PC-9 (cell line): ENCODE results near the gene FAM47E. TPM values are rescaled to one million over a fixed set of nuclear protein-coding genes. Genes with fewer than 3 reads are reported as not detected.

Experiments used
- BruUV-seq: library from RNA; stranded (reverse); fragments of 400-500 nt; replicated peaks from 2 replicates; lab custom pipeline; 2021; lab: Mats Ljungman, UMichigan
- CTCF ChIA-PET: fragments of 300-600 bp; sonication (Branson Sonifier 250); formaldehyde crosslinking; loops from one replicate; lab custom pipeline; 2022; ENCODE audit warnings: antibody characterized with exemption; lab: Charles Lee
- POLR2A ChIA-PET: fragments of 300-600 bp; sonication (Branson Sonifier 250); formaldehyde crosslinking; loops from one replicate; lab custom pipeline; 2022; ENCODE audit warnings: antibody characterized with exemption; ENCODE audit not compliant: unreplicated experiment; lab: Charles Lee
- DNase-seq, 2 experiments: peaks; one replicate each; pipeline versions ENCODE4 v3.0.0 to v3.0.0-alpha.2; 2015 to 2022; ENCODE audit warnings: mixed read lengths in 1 of 2
- H2AFZ ChIP-seq: fragments of 200-600 bp; sonication (generic); 2 replicates; pipeline ENCODE4 v1.8.1; 2017; ENCODE audit warnings: antibody characterized with exemption
- H3F3A ChIP-seq: fragments of 200-600 bp; sonication (generic); 2 replicates; pipeline ENCODE4 v1.8.1; 2017; ENCODE audit warnings: antibody characterized with exemption, mild to moderate bottlenecking, low read depth; ENCODE audit not compliant: insufficient read depth
- H3K27ac ChIP-seq: fragments of 200-600 bp; sonication (generic); 2 replicates; pipeline ENCODE4 v1.6.1; 2016; ENCODE audit warnings: mixed run types
- H3K27me3 ChIP-seq: fragments of 200-600 bp; sonication (generic); 2 replicates; pipeline ENCODE4 v1.6.1; 2016; ENCODE audit warnings: low read depth, mixed run types; ENCODE audit not compliant: insufficient read depth
- H3K36me3 ChIP-seq: fragments of 200-600 bp; sonication (generic); 2 replicates; pipeline ENCODE4 v1.6.1; 2016; ENCODE audit warnings: low read depth, mixed run types
- H3K4me1 ChIP-seq: fragments of 200-600 bp; sonication (generic); replicated peaks from 2 replicates; pipeline ENCODE4 v1.6.1; 2016; ENCODE audit warnings: mixed run types; ENCODE audit not compliant: insufficient read depth
- H3K4me2 ChIP-seq: fragments of 200-600 bp; sonication (generic); 2 replicates; pipeline ENCODE4 v1.6.1; 2017; ENCODE audit warnings: mixed run types
- H3K4me3 ChIP-seq: fragments of 200-600 bp; sonication (generic); 2 replicates; pipeline ENCODE4 v1.6.1; 2016; ENCODE audit warnings: mixed run types
- H3K79me2 ChIP-seq: fragments of 200-600 bp; sonication (generic); 2 replicates; pipeline ENCODE4 v1.6.1; 2017; ENCODE audit warnings: low read depth, mixed run types
- H3K9me2 ChIP-seq: fragments of 200-600 bp; sonication (generic); 2 replicates; pipeline ENCODE4 v1.8.1; 2017; ENCODE audit warnings: mild to moderate bottlenecking; ENCODE audit not compliant: insufficient read depth
- H3K9me3 ChIP-seq: fragments of 200-600 bp; sonication (generic); 2 replicates; pipeline ENCODE4 v1.8.1; 2016; ENCODE audit warnings: low read depth; ENCODE audit not compliant: insufficient read depth
- H4K20me1 ChIP-seq: fragments of 200-600 bp; sonication (generic); 2 replicates; pipeline ENCODE4 v1.8.1; 2017; ENCODE audit not compliant: insufficient read depth
- EZH2 ChIP-seq: fragments of 200-600 bp; sonication (generic); IDR thresholded peaks from 2 replicates; pipeline ENCODE4 v1.8.0; 2017; ENCODE audit warnings: antibody characterized with exemption, low read depth
- intact Hi-C: fragments of 100-400 bp; cut with micrococcal nuclease; formaldehyde crosslinking; loops from one replicate; pipeline ENCODE4 v1.10.0; 2022; ENCODE audit not compliant: unreplicated experiment
- total RNA-seq: library from RNA; stranded (reverse); gene quantifications from 2 replicates; pipeline ENCODE4 v1.2.3, GENCODE V29; 2021
- TF ChIP-seq, protein P1 (sequence below): fragments of 200-600 bp; sonication (generic); conservative IDR thresholded peaks from 2 replicates; pipeline ENCODE4 v1.6.1; 2017; ENCODE audit warnings: mixed run types, antibody characterized with exemption, mild to moderate bottlenecking, moderate library complexity

The FAM47E gene
- total RNA-seq, 1 experiment from 2014 or later, result 2.2 TPM

DNA sequence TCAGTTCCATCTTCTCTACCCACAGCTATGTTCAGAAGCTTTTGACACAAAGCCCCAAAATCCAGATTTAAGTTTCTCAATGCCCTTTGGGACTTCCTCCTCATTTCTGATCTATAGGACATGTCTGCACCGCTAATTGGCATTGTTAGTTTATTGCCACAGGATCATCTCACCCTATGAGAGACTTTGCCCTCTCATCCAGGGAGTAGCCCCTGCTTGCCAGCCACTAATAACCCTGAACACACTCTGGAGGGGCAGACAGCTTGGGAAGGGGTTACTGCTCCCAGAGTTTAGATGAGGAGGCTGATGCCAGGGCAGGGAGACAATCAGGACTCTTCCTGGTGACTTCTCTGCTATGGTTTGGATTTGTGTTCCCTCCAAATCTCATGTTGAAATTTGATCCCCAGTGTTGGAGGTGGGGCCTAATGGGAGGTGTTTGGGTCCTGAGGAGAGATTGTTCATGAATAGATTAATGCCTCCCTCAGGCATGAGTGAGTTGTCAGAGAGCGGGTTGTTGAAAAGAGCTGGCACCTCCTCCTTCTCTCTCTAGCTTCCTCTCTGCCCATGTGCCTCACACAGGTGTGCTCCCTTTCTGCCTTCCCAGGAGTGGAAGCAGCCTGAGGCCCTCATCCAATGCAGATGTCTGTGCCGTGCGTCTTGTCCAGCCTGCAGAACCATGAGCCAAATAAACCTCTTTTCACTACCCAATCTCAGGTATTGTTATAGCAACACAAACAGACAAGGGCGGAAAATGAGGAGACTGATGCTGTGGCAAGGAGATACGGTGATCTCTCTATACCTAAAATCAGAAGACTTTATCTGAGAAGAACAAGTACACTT, 34.3 kb upstream of the FAM47E start:
- Histone ChIP-seq H3F3A (peaks cover 30% of the 10 kb centered on the region; the same call in 1 of the 2 replicates), H3K4me3 (no peak overlapping the region), H3K36me3 (no peaks in the 10 kb centered on the region), H3K9me2 (no peaks in the 10 kb centered on the region), H3K4me2 (no peak overlapping the region), H3K9me3 (no peaks in the 10 kb centered on the region), H4K20me1 (no peaks in the 10 kb centered on the region), H3K27me3 (no peaks in the 10 kb centered on the region), H3K79me2 (peaks cover 10% of the 10 kb centered on the region), H3K4me1 (peaks cover 50% of the 10 kb centered on the region), H2AFZ (no peak overlapping the region), H3K27ac (no peak overlapping the region)
- no peak for DNase-seq
- ChIA-PET POLR2A (no interaction called here), CTCF (no interaction called here)
- BruUV-seq, result no TSS peak
- intact Hi-C loops, result no loop called here
- TF ChIP-seq EZH2, result no peak
- TF ChIP-seq, protein P1, sequence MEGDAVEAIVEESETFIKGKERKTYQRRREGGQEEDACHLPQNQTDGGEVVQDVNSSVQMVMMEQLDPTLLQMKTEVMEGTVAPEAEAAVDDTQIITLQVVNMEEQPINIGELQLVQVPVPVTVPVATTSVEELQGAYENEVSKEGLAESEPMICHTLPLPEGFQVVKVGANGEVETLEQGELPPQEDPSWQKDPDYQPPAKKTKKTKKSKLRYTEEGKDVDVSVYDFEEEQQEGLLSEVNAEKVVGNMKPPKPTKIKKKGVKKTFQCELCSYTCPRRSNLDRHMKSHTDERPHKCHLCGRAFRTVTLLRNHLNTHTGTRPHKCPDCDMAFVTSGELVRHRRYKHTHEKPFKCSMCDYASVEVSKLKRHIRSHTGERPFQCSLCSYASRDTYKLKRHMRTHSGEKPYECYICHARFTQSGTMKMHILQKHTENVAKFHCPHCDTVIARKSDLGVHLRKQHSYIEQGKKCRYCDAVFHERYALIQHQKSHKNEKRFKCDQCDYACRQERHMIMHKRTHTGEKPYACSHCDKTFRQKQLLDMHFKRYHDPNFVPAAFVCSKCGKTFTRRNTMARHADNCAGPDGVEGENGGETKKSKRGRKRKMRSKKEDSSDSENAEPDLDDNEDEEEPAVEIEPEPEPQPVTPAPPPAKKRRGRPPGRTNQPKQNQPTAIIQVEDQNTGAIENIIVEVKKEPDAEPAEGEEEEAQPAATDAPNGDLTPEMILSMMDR, result no peak

DNA sequence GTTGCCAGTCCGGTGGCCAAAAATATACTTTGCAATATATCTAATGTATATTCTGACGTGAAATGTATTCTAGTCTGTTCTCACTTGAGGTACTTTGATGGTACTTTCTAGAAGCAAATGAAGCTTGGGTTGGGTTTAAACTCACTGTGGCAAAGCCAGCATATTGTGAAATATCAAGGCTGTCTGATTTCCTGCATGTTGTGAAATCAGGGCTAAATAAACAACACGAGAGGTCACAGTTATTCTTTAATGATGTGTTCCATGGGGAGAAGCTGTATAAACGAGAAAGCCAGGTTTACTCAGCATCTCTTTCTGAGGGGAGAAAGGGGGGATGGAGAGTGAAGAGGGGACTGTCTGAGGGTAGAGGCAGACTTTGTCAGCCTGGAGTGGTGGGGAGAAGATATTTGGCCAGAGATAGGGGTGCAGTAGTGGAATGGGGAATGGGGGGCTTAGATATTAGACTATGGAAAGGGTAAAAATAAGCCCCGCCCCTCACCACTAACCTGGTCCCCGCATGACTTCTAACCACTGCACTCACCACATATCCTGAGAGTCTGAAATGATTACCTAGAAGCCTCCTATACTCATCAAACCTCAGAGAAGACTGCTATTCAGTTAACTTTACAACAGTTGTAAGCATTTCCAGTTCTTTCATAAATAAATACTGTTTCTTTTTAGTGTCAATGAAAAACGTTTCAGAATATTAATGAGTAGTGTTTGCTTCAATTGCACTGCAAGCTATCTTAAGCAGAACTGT, 32.0 kb upstream of the FAM47E start:
- Histone ChIP-seq H3K27me3 (no peaks in the 10 kb centered on the region), H3K36me3 (no peaks in the 10 kb centered on the region), H3K4me1 (peaks cover 42% of the 10 kb centered on the region), H3F3A (peaks cover 18% of the 10 kb centered on the region; the same call in 1 of the 2 replicates), H3K9me3 (no peaks in the 10 kb centered on the region), H3K9me2 (no peaks in the 10 kb centered on the region), H4K20me1 (no peaks in the 10 kb centered on the region), H3K4me2 (peak overlapping the region; percentile 37), H2AFZ (no peak overlapping the region), H3K79me2 (no peaks in the 10 kb centered on the region), H3K27ac (no peak overlapping the region), H3K4me3 (no peak overlapping the region)
- intact Hi-C loops, result no loop called here
- peak in 1 of 2 experiments; percentile 56 for DNase-seq
- ChIA-PET POLR2A (no interaction called here), CTCF (no interaction called here)
- TF ChIP-seq EZH2, result no peak
- no TSS peak for BruUV-seq

DNA sequence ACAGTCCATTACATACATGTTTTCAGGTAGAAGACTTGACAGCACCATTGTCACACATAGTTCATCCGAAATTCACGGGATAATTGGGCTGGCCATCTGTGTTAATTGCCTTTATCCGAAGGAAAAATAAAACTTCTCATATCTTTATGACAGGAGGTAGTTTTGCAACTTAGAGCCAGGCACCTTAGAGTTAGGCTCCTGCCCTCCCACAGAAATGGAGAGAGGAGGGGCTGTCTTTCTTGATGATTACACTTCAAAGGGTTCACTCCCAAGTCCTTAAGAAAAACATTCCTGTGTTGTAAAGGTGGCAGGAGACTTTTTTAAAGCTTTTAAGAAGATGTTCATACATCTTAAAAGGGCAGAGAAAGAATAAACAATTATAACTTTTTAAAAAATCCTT, 27.4 kb upstream of the FAM47E start:
- H3F3A ChIP-seq, result peaks cover 9% of the 10 kb centered on the region; the same call in 1 of the 2 replicates
- no peaks in the 10 kb centered on the region for H3K9me2 ChIP-seq
- H3K27me3 ChIP-seq, result no peaks in the 10 kb centered on the region
- H3K4me3 ChIP-seq, result no peak overlapping the region
- no peak for DNase-seq
- no peak overlapping the region for H2AFZ ChIP-seq
- H3K79me2 ChIP-seq, result no peaks in the 10 kb centered on the region
- H3K27ac ChIP-seq, result no peak overlapping the region
- no TSS peak for BruUV-seq
- no peaks in the 10 kb centered on the region; the same call in 1 of the 2 replicates for H3K9me3 ChIP-seq
- no peak overlapping the region for H3K4me2 ChIP-seq
- CTCF ChIA-PET, result no interaction called here
- TF ChIP-seq, protein P1, result no peak
- TF ChIP-seq EZH2, result no peak
- peaks cover 10% of the 10 kb centered on the region for H3K4me1 ChIP-seq
- H3K36me3 ChIP-seq, result no peaks in the 10 kb centered on the region
- H4K20me1 ChIP-seq, result no peaks in the 10 kb centered on the region
- POLR2A ChIA-PET, result no interaction called here
- intact Hi-C loops, result no loop called here
